Measurements from ENCODE around the gene FIP1L1.

The FIP1L1 gene

GRCh38 chr4:53477038-53477565, 99.7 kb downstream of the FIP1L1 start:
- no peak for DNase-seq

DNA sequence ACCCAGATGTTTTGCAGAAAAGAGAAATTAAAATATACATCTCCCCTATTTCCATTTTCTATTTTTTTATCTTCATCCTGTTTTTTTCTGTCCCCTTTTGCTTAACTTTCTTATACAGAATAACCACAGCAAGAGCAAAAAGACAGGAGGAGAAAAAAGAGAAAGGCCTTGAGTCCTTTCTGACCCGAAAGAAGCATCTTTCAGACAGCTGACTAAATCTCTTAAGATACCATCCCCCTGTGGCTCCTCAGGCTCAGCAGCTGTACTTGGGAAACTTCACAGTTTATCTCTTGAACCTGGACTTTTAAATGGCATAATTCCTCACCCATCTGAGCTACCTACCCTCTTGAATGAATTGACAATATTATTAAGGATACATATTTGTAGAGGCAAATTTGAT, 100.2 kb downstream of the FIP1L1 start:
- no peak for DNase-seq

DNA sequence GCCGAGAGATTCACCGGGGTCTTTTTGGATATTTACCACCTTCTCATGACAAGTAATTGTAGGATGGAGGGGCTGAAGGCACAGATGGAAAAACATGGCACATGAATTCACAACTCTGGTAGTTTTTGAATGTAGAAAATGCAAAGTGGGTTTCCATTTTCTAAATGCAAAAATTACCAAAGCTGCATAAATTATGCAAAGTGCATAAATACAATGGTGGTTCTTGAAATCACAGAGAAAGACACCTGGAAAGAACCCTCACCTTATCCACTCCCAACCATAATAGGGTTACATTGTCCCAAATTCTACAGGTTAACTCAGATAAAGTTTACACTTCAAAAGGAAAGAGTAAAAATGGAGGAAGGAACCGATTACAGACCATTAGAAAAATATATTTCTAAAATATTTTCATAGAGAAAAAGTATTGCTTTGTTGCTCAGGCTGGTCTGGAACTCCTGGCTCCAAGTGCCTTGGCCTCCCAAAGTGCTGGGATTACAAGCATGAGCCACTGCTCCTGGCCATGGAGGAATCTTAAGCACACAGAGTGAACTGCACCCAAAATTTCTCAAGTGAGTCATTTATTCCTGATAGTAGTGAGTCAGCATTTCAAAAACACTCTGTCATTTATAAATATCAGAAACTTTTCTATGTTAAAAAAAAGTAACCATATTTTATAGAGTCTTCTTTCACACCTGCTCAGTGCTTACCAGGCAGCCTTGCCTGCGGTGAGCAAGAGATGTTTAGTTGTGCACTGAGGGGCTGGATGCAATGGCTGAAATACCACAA, 101.4 kb downstream of the FIP1L1 start:
- DNase-seq, result no peak

- no peak for DNase-seq
These were observed 102.5 kb downstream of the FIP1L1 start for GRCh38 chr4:53479736-53480525.

DNA sequence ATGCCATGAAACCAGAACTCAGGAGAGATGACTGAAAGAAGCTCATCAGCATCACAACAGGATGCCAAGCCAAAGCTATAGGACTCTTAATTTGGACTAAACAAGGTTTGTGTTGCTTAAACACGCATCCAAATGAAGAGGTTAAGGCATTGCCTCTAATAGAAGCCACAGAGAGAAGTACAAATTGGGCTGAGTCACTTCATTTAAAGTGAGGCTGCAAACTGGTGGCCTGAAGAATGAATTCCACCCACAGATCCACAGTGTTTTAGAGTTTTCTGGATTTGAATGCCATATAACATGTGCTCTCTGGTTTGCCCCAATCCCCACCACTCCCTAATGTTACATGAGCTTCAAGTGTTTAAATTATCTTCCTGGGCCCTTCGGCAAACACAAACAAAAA, 103.5 kb downstream of the FIP1L1 start:
- DNase-seq, result no peak

DNA sequence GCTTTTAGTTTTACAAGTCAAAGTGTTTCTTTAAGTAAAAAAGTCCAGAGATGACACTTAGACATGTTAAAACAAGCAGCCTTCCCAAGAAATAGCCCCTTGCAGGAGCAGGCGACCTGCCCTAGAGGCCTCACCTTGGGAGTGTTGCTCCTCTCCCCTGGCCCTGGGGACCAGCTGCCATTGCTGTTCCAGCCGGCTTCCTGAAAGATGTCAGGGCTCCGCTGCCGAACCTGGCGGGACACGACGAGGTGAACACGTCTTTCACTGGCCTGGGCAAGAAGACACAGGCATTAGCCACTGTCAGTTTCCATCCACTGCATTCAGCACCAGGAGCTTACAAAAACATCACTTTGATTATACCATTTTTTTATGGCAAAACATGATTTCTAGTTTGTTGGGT, 104.1 kb downstream of the FIP1L1 start:
- DNase-seq, result no peak

DNA sequence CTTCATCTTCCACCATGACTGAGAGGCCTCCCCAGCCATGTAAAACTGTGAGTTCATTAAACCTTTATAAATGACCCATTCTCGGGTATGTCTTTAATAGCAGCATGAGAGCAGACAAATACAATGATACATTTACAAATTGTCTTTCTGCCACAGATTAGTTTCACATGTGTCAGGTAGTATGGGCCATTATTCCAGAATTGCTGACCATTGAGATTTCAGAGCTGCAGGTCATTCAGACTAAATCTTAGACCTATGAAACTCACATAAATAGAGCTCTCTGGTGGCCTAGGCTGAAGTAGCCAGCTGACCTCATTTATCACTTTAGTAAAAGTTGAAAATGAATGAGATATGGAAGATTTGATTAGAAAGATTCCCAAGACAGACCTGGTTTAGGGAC, 105.8 kb downstream of the FIP1L1 start:
- no peak for DNase-seq

DNA sequence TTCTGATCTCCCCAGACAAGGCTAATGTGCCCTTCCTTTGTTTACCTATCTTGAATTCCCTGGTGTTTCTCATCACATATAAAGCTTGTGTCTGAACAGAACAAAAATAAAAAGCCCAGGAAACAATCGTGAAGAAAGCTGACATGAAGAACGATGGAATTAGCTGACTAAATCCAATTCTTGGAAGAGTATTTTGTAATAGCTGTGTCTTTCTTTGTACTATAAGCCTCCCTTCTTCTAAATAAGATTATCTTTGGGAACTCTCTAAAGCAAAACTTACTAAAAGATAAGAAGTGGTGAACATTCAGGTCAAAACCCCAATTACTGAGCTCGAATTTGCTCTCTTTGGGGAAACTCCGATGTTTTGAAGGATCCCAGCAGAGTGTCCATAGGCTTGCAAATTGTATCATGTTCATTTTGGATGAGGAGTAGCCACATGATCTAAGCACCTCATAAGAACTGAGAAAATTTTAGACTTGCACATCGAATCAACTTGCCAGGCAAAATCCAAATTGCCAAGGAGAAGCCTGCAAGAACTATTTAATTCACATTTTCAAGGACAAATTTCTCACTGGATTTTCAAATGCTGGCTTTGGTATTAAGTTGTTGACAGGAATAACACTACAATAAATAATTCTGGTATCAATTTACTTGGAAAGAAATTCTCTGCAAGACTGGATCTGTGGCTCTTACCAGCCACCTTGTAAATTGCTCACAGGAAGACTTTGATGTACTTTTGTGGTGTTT, 107.6 kb downstream of the FIP1L1 start:
- DNase-seq, result no peak

DNA sequence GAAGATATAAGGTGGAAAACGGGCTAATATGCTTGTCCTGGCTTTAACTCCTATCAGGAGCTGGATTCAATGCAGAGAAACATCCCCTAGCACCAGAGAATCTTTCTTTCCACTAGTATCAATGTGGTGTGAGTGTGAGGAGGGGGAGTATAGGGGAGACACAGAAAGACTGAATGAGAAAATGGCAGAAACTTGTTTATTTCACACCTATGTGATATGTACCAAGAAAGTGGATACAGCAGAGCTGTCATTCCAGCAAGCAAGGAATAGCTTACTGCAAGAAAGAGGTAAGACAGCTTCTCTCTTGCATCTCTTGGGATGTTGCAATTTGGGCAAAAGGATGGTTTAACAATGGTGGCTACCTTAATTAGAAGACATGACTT, 108.2 kb downstream of the FIP1L1 start:
- no peak for DNase-seq

GRCh38 chr4:53487766-53488165, 110.3 kb downstream of the FIP1L1 start:
- DNase-seq, result no peak

GRCh38 chr4:53489279-53489889, 111.9 kb downstream of the FIP1L1 start:
- DNase-seq, result no peak

GRCh38 chr4:53490161-53490956, 112.9 kb downstream of the FIP1L1 start:
- DNase-seq, result no peak

- no peak for DNase-seq
These were observed 113.7 kb downstream of the FIP1L1 start for GRCh38 chr4:53490965-53491622.

DNA sequence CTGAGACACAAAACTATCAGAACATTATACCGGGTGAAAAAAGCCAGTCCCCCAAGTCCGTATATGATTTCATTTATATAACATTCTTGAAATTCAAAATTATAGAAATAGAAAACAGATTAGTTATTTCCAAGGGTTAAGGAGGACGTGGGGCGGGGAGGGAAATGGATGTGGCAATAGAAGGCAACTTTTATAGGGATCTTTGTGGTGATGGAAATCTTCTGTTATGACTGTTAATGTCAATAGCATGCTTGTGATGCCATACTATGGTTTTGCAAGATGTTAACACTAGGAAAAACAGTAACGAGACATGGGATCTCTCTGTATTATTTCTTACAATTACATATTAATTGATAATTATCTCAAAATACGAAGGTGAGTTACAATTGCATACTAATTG, 117.4 kb downstream of the FIP1L1 start:
- DNase-seq, result no peak

- DNase-seq, result no peak
These were observed 120.2 kb downstream of the FIP1L1 start for GRCh38 chr4:53497487-53498244.

DNA sequence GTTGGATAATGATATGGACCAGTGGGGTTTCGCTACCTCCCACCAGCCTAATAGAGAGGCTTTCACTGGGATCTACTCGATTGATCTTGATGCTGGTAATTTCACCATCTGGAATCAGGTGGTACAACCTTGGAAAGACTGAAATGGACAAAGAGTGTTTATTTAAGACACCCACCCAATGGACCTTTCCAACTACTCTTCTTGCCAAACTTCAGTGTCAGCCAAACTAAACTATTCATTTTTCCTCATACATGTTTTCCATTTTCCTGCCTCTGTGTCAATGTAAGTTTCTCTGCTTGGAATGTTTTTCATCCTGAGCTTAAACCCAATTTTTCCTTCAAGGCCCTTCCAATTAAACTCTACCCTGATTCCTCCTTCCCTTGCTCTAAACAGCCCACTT, 121.3 kb downstream of the FIP1L1 start:
- no peak for DNase-seq

- DNase-seq, result no peak
These were observed 122.3 kb downstream of the FIP1L1 start for GRCh38 chr4:53499791-53500190.

GRCh38 chr4:53500546-53500945, 123.1 kb downstream of the FIP1L1 start:
- DNase-seq, result no peak

DNA sequence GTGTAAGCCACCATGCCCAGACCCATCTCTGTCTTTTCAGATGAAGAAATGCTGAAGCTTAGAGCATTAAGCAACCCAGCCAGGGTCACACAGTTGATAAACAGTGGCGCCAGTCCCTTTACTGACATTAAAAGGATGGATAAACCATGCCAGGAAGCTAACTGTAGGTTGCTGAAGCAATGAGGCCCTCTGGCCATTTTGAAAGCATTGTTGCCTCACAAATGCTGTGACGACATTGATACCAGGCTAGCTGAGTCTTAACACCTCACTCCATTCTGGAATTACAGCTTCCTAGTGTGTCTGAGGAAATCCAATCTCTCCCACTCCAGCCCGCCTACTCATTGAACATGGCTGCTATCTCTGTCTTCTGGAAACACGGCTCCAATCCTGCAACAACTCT, 124.1 kb downstream of the FIP1L1 start:
- DNase-seq, result no peak

DNA sequence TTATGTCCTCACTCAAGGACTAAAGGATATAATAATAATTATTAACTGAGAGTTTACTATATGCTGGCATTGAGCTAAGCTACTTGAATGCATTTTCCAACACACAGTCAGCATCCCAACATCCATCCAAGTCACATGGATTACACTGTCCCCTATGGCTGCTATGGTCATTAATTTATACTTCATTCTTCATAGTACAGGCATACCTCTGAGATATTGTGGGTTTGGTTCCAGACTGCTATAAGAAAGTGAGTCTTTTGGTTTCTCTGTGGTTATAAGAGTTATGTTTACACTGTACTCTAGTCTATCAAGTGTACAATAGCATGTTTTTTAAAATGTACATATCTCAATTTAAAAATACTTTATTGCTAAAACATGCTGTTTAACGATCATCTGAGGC, 124.7 kb downstream of the FIP1L1 start:
- DNase-seq, result no peak

GRCh38 chr4:53505947-53506346, 128.5 kb downstream of the FIP1L1 start:
- no peak for DNase-seq

Data from NCI-H1092 (cell line).